B cell (primary cell): ENCODE data around the gene TAF1C. TPM values are rescaled to one million over a fixed set of nuclear protein-coding genes. Genes with fewer than 3 reads are reported as not detected.

Source experiments
- ATAC-seq: fragments of 200-7000 bp; cut with Tn5 transposase; one replicate; pipeline ENCODE4 v1.10.0; 2021; ENCODE audit warnings: low read depth, mild to moderate bottlenecking, moderate number of reproducible peaks, moderate library complexity
- CTCF ChIA-PET: fragments of 350-600 bp; sonication (Branson Sonifier 250); formaldehyde crosslinking; loops from one replicate; lab custom pipeline; 2021; ENCODE audit warnings: antibody characterized with exemption, inconsistent platforms; lab: Charles Lee
- POLR2A ChIA-PET: fragments of 350-600 bp; sonication (Branson Sonifier 250); formaldehyde crosslinking; loops from one replicate; lab custom pipeline; 2021; ENCODE audit warnings: antibody characterized with exemption; lab: Charles Lee
- DNase-seq: peaks from one replicate; pipeline ENCODE4 v3.0.0; 2013
- H2AFZ ChIP-seq: 2 replicates; pipeline ENCODE4 v1.6.1; 2012; ENCODE audit warnings: mild to moderate bottlenecking, low read depth, low read length; ENCODE audit not compliant: insufficient read depth, poor library complexity, severe bottlenecking
- H3K27ac ChIP-seq, 2 donors: 1 replicate in 1 of 2; 2 replicates in 1 of 2; pipeline ENCODE4 v1.5.1; 2012 to 2013; ENCODE audit warnings: low read length in 2 of 2, mild to moderate bottlenecking in 2 of 2, moderate library complexity in 1 of 2
- H3K27me3 ChIP-seq, 4 experiments: fragments of 200-600 bp in 1 of 4; sonication (generic) in 1 of 4; replicated peaks in 1 of 4; 1 replicate in 2 of 4; 2 replicates in 2 of 4; pipeline versions ENCODE4 v1.6.1 to v1.7.0; 2013 to 2016; ENCODE audit warnings: low read length in 3 of 4, mild to moderate bottlenecking in 2 of 4, mixed read lengths in 1 of 4, moderate library complexity in 1 of 4; ENCODE audit not compliant: insufficient read depth in 4 of 4, control insufficient read depth in 3 of 4; ENCODE audit errors: control extremely low read depth in 1 of 4
- H3K36me3 ChIP-seq, 2 experiments: replicated peaks in 1 of 2; 1 replicate in 1 of 2; 2 replicates in 1 of 2; pipeline versions ENCODE4 v1.6.1 to v1.7.1; 2013; ENCODE audit warnings: low read length in 1 of 2; ENCODE audit not compliant: insufficient read depth in 2 of 2, control insufficient read depth in 1 of 2; ENCODE audit errors: control extremely low read depth in 1 of 2, extremely low read depth in 1 of 2
- H3K4me1 ChIP-seq, 2 donors: fragments of 200-600 bp in 1 of 2; sonication (generic) in 1 of 2; 1 replicate in 1 of 2; 2 replicates in 1 of 2; pipeline versions ENCODE4 v1.5.1 to v1.6.1; 2013 to 2017; ENCODE audit warnings: low read length in 2 of 2; ENCODE audit not compliant: control insufficient read depth in 2 of 2, insufficient read depth in 2 of 2
- H3K4me2 ChIP-seq: replicated peaks from 2 replicates; pipeline ENCODE3; 2012; ENCODE audit warnings: mild to moderate bottlenecking, low read depth, low read length; ENCODE audit not compliant: poor library complexity, severe bottlenecking
- H3K4me3 ChIP-seq, 5 experiments: fragments of 200-600 bp in 1 of 5; sonication (generic) in 1 of 5; 1 replicate in 3 of 5; 2 replicates in 2 of 5; pipeline versions ENCODE4 v1.5.1 to v1.7.0; 2011 to 2016; ENCODE audit warnings: low read length in 4 of 5, mild to moderate bottlenecking in 4 of 5, low read depth in 2 of 5, control low read depth in 1 of 5, moderate library complexity in 1 of 5; ENCODE audit not compliant: insufficient read depth in 1 of 5; ENCODE audit errors: control extremely low read depth in 1 of 5, extremely low read depth in 1 of 5
- H3K79me2 ChIP-seq: fragments of 200-600 bp; sonication (generic); one replicate; pipeline ENCODE4 v1.6.0; 2016; ENCODE audit warnings: low read length; ENCODE audit not compliant: control insufficient read depth, insufficient read depth
- H3K9ac ChIP-seq: fragments of 200-600 bp; sonication (generic); 2 replicates; pipeline ENCODE4 v1.6.1; 2017; ENCODE audit warnings: mild to moderate bottlenecking, low read length, moderate library complexity
- H3K9me3 ChIP-seq, 3 donors: one replicate each; pipeline versions ENCODE4 v1.6.1 to v1.7.1; 2013; ENCODE audit warnings: low read length in 2 of 3; ENCODE audit not compliant: control insufficient read depth in 2 of 3, insufficient read depth in 1 of 3; ENCODE audit errors: control extremely low read depth in 1 of 3
- H4K20me1 ChIP-seq: 2 replicates; pipeline ENCODE4 v1.6.0; 2012; ENCODE audit warnings: mild to moderate bottlenecking, low read length; ENCODE audit not compliant: insufficient read depth, control insufficient read depth, poor library complexity, severe bottlenecking
- H3K27ac Mint-ChIP-seq: one replicate; pipeline ENCODE4 v1.8.0; 2021; ENCODE audit warnings: mixed read lengths
- H3K27me3 Mint-ChIP-seq: one replicate; pipeline ENCODE4 v1.8.0; 2021; ENCODE audit warnings: mixed read lengths
- H3K4me1 Mint-ChIP-seq: one replicate; pipeline ENCODE4 v1.8.0; 2021; ENCODE audit warnings: mixed read lengths
- H3K4me3 Mint-ChIP-seq: one replicate; pipeline ENCODE4 v1.8.0; 2021; ENCODE audit warnings: mixed read lengths
- H3K9me3 Mint-ChIP-seq: one replicate; pipeline ENCODE4 v1.8.0; 2022; ENCODE audit warnings: mixed read lengths; ENCODE audit not compliant: insufficient read depth
- CTCF ChIP-seq: fragments of 200-600 bp; IDR thresholded peaks from one replicate; pipeline ENCODE4 v1.8.0; 2022; ENCODE audit warnings: antibody characterized with exemption, mild to moderate bottlenecking
- EZH2 ChIP-seq: IDR thresholded peaks from 2 replicates; pipeline ENCODE4 v1.6.1; 2012; ENCODE audit warnings: borderline replicate concordance, low read depth, mild to moderate bottlenecking, moderate library complexity, low read length; ENCODE audit not compliant: insufficient read depth, poor library complexity, severe bottlenecking
- whole genome bisulfite sequencing: methylation state at CpG from one replicate; pipeline ENCODE4 v1.1.5; 2013; ENCODE audit warnings: missing lambda C conversion rate; ENCODE audit not compliant: insufficient coverage; 5-methylcytosine and 5-hydroxymethylcytosine counted together
- intact Hi-C: fragments of 100-400 bp; cut with micrococcal nuclease; formaldehyde crosslinking; loops from one replicate; pipeline ENCODE4 v1.10.0; 2022
- polyA plus RNA-seq: library from polyadenylated mRNA; depleted of rRNA; stranded (reverse); fragments of >200 nt; gene quantifications from 2 replicates; pipeline ENCODE4 v1.2.3, GENCODE V29; 2012
- total RNA-seq, 2 donors: library from RNA; stranded (reverse); fragments of 120-200 nt in 1 of 2; gene quantifications; 1 replicate in 1 of 2; 2 replicates in 1 of 2; pipeline versions ENCODE4 v1.2.3 to v1.2.4, GENCODE V29; 2013 to 2022

TAF1C gene
- total and polyA plus RNA-seq, 2 donors (not counting 1 experiment from before 2014, with no cell fraction given): 115 to 125 TPM

GRCh38 chr16:84194470-84195200, 7.8 kb upstream of the TAF1C start:
- Histone ChIP-seq H3K27ac (peak overlapping the region in 1 of 2 donors; percentile 36), H3K27me3 (peaks cover 0 to 4% (median 0%) of the 10 kb centered on the region in 4 experiments), H4K20me1 (no peaks in the 10 kb centered on the region), H3K36me3 (no peaks in the 10 kb centered on the region), H3K9me3 (no peaks in the 10 kb centered on the region), H3K4me2 (peak overlapping the region; percentile 75), H3K79me2 (no peaks in the 10 kb centered on the region), H3K4me1 (peaks cover 12 to 13% of the 10 kb centered on the region in 2 donors), H2AFZ (peak overlapping the region; percentile 77), H3K9ac (peak overlapping the region; percentile 53), H3K4me3 (peak overlapping the region in 4 of 5 experiments; percentile 11 to 50 (median 30))
- CTCF ChIA-PET: interaction anchor here (0.7 kb wide), 1 partner anchor 311 kb away, joined by 3 read pairs; no protein-coding TSS in a partner anchor
- TF ChIP-seq EZH2 (no peak), CTCF (no peak)
- peak; percentile 73 for DNase-seq
- peak overlapping the region; percentile 46 for H3K27ac Mint-ChIP-seq
- ATAC-seq: peak; percentile 60
- H3K4me3 Mint-ChIP-seq: peak overlapping the region; percentile 68
- peaks cover 3% of the 10 kb centered on the region for H3K27me3 Mint-ChIP-seq
- intact Hi-C loops: no loop called here
- WGBS: 52% methylated on average over 29 of the region's 34 CpGs
- peaks cover 14% of the 10 kb centered on the region for H3K4me1 Mint-ChIP-seq
- POLR2A ChIA-PET: no interaction called here
- H3K9me3 Mint-ChIP-seq: no peaks in the 10 kb centered on the region

GRCh38 chr16:84194018-84194417, 7.2 kb upstream of the TAF1C start:
- Histone ChIP-seq H3K79me2 (no peaks in the 10 kb centered on the region), H3K27me3 (peaks cover 0 to 4% (median 0%) of the 10 kb centered on the region in 4 experiments), H4K20me1 (no peaks in the 10 kb centered on the region), H3K4me3 (peak overlapping the region in 4 of 5 experiments; percentile 11 to 50 (median 30)), H2AFZ (peak overlapping the region; percentile 77), H3K9ac (peak overlapping the region; percentile 53), H3K4me2 (peak overlapping the region; percentile 75), H3K36me3 (no peaks in the 10 kb centered on the region), H3K4me1 (peaks cover 12 to 13% of the 10 kb centered on the region in 2 donors), H3K27ac (no peak overlapping the region), H3K9me3 (no peaks in the 10 kb centered on the region)
- Mint-ChIP-seq H3K27ac (no peak overlapping the region), H3K4me1 (peaks cover 14% of the 10 kb centered on the region), H3K27me3 (peaks cover 3% of the 10 kb centered on the region), H3K9me3 (no peaks in the 10 kb centered on the region), H3K4me3 (peak overlapping the region; percentile 68)
- TF ChIP-seq CTCF: no peak
- TF ChIP-seq EZH2: no peak
- CTCF ChIA-PET: no interaction called here
- WGBS: 75% methylated on average over 11 of the region's 11 CpGs
- DNase-seq (no peak), ATAC-seq (no peak)
- intact Hi-C loops: no loop called here
- POLR2A ChIA-PET: no interaction called here
